Measurements from ENCODE around the gene GRID2. TPM values are rescaled to one million over a fixed set of nuclear protein-coding genes. Genes with fewer than 3 reads are reported as not detected.

GRID2 gene
- total RNA-seq, 1 donor from 2014 or later, result not detected

DNA sequence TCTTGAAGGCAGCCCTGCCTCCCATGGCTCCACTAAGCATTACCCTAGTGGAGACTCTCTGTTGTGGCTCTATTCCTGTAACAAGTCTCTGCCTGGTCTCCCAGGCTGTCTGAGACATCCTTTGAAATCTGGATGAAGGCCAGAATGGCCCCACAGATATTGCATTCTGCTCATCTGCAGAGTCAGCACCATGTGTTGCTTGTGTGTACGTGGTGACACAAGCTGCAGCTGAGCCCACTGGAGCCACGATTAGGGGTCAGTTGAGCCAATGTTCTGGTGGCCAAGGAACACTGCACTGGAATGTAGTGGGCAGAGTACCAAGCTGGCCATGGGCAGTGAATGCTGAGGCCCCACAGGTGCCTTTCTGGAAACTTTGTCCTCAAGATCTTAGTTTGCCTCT is 29.2 kb downstream of the GRID2 start:
- no peak for DNase-seq
- TF ChIP-seq, protein P1, sequence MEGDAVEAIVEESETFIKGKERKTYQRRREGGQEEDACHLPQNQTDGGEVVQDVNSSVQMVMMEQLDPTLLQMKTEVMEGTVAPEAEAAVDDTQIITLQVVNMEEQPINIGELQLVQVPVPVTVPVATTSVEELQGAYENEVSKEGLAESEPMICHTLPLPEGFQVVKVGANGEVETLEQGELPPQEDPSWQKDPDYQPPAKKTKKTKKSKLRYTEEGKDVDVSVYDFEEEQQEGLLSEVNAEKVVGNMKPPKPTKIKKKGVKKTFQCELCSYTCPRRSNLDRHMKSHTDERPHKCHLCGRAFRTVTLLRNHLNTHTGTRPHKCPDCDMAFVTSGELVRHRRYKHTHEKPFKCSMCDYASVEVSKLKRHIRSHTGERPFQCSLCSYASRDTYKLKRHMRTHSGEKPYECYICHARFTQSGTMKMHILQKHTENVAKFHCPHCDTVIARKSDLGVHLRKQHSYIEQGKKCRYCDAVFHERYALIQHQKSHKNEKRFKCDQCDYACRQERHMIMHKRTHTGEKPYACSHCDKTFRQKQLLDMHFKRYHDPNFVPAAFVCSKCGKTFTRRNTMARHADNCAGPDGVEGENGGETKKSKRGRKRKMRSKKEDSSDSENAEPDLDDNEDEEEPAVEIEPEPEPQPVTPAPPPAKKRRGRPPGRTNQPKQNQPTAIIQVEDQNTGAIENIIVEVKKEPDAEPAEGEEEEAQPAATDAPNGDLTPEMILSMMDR (IDR thresholded peaks at IDR 0.05), result no peak

DNA sequence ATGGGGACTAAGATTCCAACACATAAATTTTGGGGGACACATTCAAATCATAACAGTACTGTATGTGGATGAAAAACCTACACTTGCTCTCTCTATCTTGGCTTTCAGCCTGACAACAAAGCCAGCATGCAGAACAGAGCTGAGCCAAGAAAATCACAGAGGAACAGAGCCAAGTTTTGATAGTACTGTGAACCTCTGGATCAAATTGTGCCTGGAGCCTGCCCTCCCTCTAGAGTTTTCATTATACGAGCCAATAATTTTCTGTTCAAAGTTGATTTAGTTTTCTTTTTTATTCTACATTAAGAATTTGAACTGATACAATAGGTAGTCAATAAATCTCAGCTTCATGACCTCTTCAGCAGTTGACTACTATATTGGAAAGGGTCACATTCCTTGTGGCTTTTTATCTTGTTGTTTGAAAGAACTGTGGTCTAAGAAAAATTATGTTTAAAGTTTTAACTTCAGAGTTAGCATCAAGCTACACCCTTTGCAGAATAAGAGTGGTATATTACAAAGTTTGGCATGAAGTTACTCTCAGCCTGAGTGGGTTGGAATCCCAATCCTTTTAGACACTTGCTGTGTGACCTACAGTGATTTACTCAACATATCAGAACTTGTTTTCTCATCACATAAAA is 31.1 kb downstream of the GRID2 start:
- Histone ChIP-seq H3K4me1 (no peaks in the 10 kb centered on the region), H3K9me3 (no peaks in the 10 kb centered on the region), H3K36me3 (no peaks in the 10 kb centered on the region), H3K4me3 (no peak overlapping the region), H3K27ac (no peak overlapping the region), H3K27me3 (ENCODE audit: low read depth) (no peaks in the 10 kb centered on the region)
- TF ChIP-seq, protein P1 (IDR thresholded peaks at IDR 0.05), result no peak
- DNase-seq, result no peak
- intact Hi-C loops (cut with DNase I), result no loop called here
- peak in 1 of 2 donors; percentile 19 for ATAC-seq

More for the DNA sequence above, 29.2 kb downstream of the GRID2 start:
- Histone ChIP-seq H3K9me3 (no peaks in the 10 kb centered on the region), H3K27ac (no peak overlapping the region), H3K36me3 (no peaks in the 10 kb centered on the region), H3K4me1 (no peaks in the 10 kb centered on the region), H3K4me3 (no peak overlapping the region), H3K27me3 (ENCODE audit: low read depth) (no peaks in the 10 kb centered on the region)
- intact Hi-C loops (cut with DNase I), result no loop called here
- no peak for ATAC-seq

DNA sequence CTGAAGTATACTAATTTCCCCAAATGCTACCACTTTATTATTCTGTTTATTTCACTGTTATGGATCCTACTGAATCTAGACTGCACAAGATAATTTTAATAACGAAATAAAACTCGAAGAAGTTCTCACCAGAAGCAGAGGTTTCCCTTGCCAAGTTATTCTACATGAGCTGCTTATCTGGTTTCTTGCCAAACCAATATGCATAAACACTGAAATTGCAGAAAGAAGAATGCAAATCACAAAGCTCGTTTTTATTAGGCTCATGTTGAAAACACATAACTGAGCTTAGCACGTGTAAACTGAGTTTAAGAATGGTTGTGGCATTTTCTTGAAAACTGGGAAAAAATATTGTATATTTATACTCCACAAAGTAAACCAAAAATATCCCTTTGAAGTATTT is 35.9 kb downstream of the GRID2 start:
- TF ChIP-seq, protein P1 (IDR thresholded peaks at IDR 0.05), result no peak
- Histone ChIP-seq H3K4me1 (no peaks in the 10 kb centered on the region), H3K9me3 (no peaks in the 10 kb centered on the region), H3K36me3 (no peaks in the 10 kb centered on the region), H3K4me3 (no peak overlapping the region), H3K27me3 (ENCODE audit: low read depth) (no peaks in the 10 kb centered on the region), H3K27ac (no peak overlapping the region)
- DNase-seq (no peak), ATAC-seq (no peak)
- intact Hi-C loops (cut with DNase I), result no loop called here

DNA sequence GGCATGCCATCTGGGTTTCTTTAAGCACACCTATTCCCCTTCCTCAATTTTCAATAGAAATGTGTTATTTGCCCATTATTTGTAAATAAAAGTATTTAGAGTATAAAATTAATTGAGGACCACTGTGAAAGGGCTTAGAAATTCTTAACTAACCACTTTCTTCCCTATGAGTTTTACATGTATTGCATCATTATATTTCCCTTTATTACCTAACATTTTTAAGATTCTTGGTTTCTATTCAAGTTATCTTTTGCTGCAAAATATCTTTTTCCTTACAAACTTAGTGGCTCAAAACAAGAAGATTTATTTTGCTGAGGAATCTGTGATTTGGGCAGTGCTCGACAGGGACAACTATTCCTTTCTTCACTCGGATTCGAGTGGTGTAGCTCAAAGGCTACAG is 40.5 kb downstream of the GRID2 start:
- TF ChIP-seq, protein P1 (IDR thresholded peaks at IDR 0.05), result no peak
- Histone ChIP-seq H3K27ac (no peak overlapping the region), H3K36me3 (no peaks in the 10 kb centered on the region), H3K4me1 (no peaks in the 10 kb centered on the region), H3K4me3 (no peak overlapping the region), H3K9me3 (no peaks in the 10 kb centered on the region), H3K27me3 (ENCODE audit: low read depth) (no peaks in the 10 kb centered on the region)
- ATAC-seq, result no peak
- intact Hi-C loops (cut with DNase I), result no loop called here
- no peak for DNase-seq

DNA sequence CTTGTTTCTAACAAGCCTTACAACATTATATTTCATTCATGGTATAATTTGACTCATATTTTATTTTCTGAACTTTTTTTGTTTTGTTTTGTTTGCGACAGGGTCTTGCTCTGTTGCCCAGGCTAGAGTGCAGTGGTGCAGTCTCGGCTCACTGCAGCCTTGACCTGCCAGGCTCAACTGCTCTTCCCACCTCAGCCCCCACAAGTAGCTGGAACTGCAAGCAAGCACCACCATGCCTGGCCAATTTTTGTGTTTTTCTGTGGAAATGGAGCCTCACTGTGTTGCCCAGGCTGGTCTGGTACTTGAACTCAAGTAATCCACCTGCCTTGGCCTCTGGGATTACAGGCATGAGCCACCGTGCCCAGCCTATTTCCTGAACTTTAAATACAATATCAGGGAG is 42.5 kb downstream of the GRID2 start:
- TF ChIP-seq, protein P1 (IDR thresholded peaks at IDR 0.05), result no peak
- Histone ChIP-seq H3K4me1 (no peaks in the 10 kb centered on the region), H3K27me3 (ENCODE audit: low read depth) (no peaks in the 10 kb centered on the region), H3K4me3 (no peak overlapping the region), H3K9me3 (no peaks in the 10 kb centered on the region), H3K27ac (no peak overlapping the region), H3K36me3 (no peaks in the 10 kb centered on the region)
- intact Hi-C loops (cut with DNase I), result no loop called here
- no peak for DNase-seq
- ATAC-seq, result no peak

Data from lower lobe of right lung (tissue), 2 donors.